Activated CD4-positive, CD25-positive, alpha-beta regulatory T cell treated with anti-CD3 and anti-CD28 coated beads, Interleukin-2, amount 50 U/mL, for 16 hours (primary cell): ENCODE results near the gene GPX4.
A peak's percentile ranks its signal among the peaks of the same experiment; 100 is the strongest.

Experiments used
- DNase-seq: peaks from one replicate; pipeline ENCODE4 v3.0.0-alpha.2; 2020; ENCODE audit warnings: low read depth, low spot score

Gene GPX4

GRCh38 chr19:1103708-1104310 lies at the start of gene GPX4:
Gene GPX4, plus strand, starts transcription at chr19:1103994. Its CDS starts 50 bp downstream, at chr19:1104044.
- peak; percentile 98 for DNase-seq

GRCh38 chr19:1054102-1055027 lies 49.4 kb upstream of the GPX4 start:
- no peak for DNase-seq

- DNase-seq: no peak
These were observed 48.8 kb upstream of the GPX4 start for GRCh38 chr19:1055028-1055425.

- DNase-seq: no peak
These were observed 47.7 kb upstream of the GPX4 start for GRCh38 chr19:1055886-1056620.

GRCh38 chr19:1057176-1057855 lies 46.5 kb upstream of the GPX4 start:
- DNase-seq: no peak

- DNase-seq: no peak
These were observed 45.7 kb upstream of the GPX4 start for GRCh38 chr19:1058112-1058511.

- DNase-seq: no peak
These were observed 43.1 kb upstream of the GPX4 start for GRCh38 chr19:1060689-1061088.

- no peak for DNase-seq
These were observed 41.8 kb upstream of the GPX4 start for GRCh38 chr19:1061987-1062386.

GRCh38 chr19:1062387-1063029 lies 41.3 kb upstream of the GPX4 start:
- DNase-seq: no peak

- no peak for DNase-seq
These were observed 40.5 kb upstream of the GPX4 start for GRCh38 chr19:1063030-1063908.

- no peak for DNase-seq
These were observed 39.7 kb upstream of the GPX4 start for GRCh38 chr19:1063909-1064660.

- no peak for DNase-seq
These were observed 38.9 kb upstream of the GPX4 start for GRCh38 chr19:1064661-1065605.

- no peak for DNase-seq
These were observed 38.1 kb upstream of the GPX4 start for GRCh38 chr19:1065606-1066109.

GRCh38 chr19:1066251-1066747 lies 37.5 kb upstream of the GPX4 start:
- DNase-seq: no peak

GRCh38 chr19:1066748-1067340 lies 37.0 kb upstream of the GPX4 start, which contains the start of gene ARHGAP45:
Gene ARHGAP45, plus strand, starts transcription at chr19:1067167. Its CDS starts 239 bp downstream, at chr19:1067406.
- DNase-seq: peak; percentile 72

GRCh38 chr19:1067341-1067957 lies 36.3 kb upstream of the GPX4 start:
- no peak for DNase-seq
